K562 (cell line): ENCODE measurements around the gene CCL8. TPM values are rescaled to one million over a fixed set of nuclear protein-coding genes. Genes with fewer than 3 reads are reported as not detected.

Experiments
- ATAC-seq: fragments of 200-7000 bp; cut with Tn5 transposase; 3 replicates; pipeline ENCODE4 v1.9.1; 2020; ENCODE audit warnings: moderate library complexity
- BruUV-seq: library from RNA; stranded (reverse); fragments of 400-500 nt; replicated peaks from 2 replicates; lab custom pipeline; 2021; lab: Mats Ljungman, UMichigan
- CTCF ChIA-PET: fragments of 300-600 bp; formaldehyde crosslinking; extraction: SDS; loops from one replicate; lab custom pipeline; 2021; ENCODE audit warnings: low intra/inter-chr PET ratio; lab: Yijun Ruan, JAX
- POLR2A ChIA-PET: fragments of 300-600, 350-650 bp; sonication (Branson Sonifier 250); formaldehyde crosslinking; extraction: SDS; loops from one replicate; lab custom pipeline; 2021; ENCODE audit warnings: antibody characterized with exemption, inconsistent platforms; lab: Yijun Ruan, JAX
- DNase-seq, 4 experiments: peaks; one replicate each; pipeline versions ENCODE4 v3.0.0 to v3.0.0-alpha.2; 2011 to 2018; ENCODE audit warnings: low spot score in 3 of 4, mixed read lengths in 3 of 4; ENCODE audit errors: extremely low read depth in 1 of 4
- FAIRE-seq: peaks from 2 replicates; lab custom pipeline; 2011; peaks lifted over from hg19 to GRCh38; lab: Jason Lieb, UNC
- H2AFZ ChIP-seq: 2 replicates; pipeline ENCODE4 v1.6.0; 2011; ENCODE audit warnings: low read depth, low read length, control low read depth, inconsistent platforms
- H3K27ac ChIP-seq: fragments of 200-600 bp; 3 replicates; pipeline ENCODE4 v1.8.0; 2011; ENCODE audit warnings: low read depth, mild to moderate bottlenecking, control low read depth, inconsistent platforms, low read length, moderate library complexity, mixed read lengths; ENCODE audit errors: extremely low read depth
- H3K27me3 ChIP-seq, 2 experiments: fragments of 300-600 bp in 1 of 2; 2 replicates in 1 of 2; 3 replicates in 1 of 2; pipeline versions ENCODE4 v1.6.0 to v1.8.0; 2011; ENCODE audit warnings: inconsistent platforms in 2 of 2, low read length in 2 of 2, mild to moderate bottlenecking in 1 of 2, mixed read lengths in 1 of 2, moderate library complexity in 1 of 2; ENCODE audit not compliant: control insufficient read depth in 2 of 2, insufficient read depth in 2 of 2
- H3K36me3 ChIP-seq: fragments of 300-600 bp; 3 replicates; pipeline ENCODE4 v1.8.0; 2011; ENCODE audit warnings: mild to moderate bottlenecking, low read length, inconsistent platforms; ENCODE audit not compliant: control insufficient read depth, insufficient read depth
- H3K4me1 ChIP-seq, 2 experiments: fragments of 200-600 bp in 1 of 2; replicated peaks in 1 of 2; 2 replicates in 1 of 2; 3 replicates in 1 of 2; pipeline versions ENCODE4 v1.5.1 to v1.8.0; 2011; ENCODE audit warnings: inconsistent platforms in 2 of 2, low read length in 2 of 2, mild to moderate bottlenecking in 1 of 2, mixed read lengths in 1 of 2, moderate library complexity in 1 of 2; ENCODE audit not compliant: control insufficient read depth in 2 of 2, insufficient read depth in 2 of 2
- H3K4me2 ChIP-seq: 2 replicates; pipeline ENCODE4 v1.6.1; 2011; ENCODE audit warnings: low read length, control low read depth, inconsistent platforms, mixed read lengths; ENCODE audit not compliant: insufficient read depth
- H3K4me3 ChIP-seq: fragments of 200-600 bp; sonication (generic), shearing (Covaris generic); 2 replicates; pipeline ENCODE4 v1.5.1; 2016; ENCODE audit warnings: control low read depth, inconsistent platforms
- H3K79me2 ChIP-seq: fragments of 200-600 bp; 3 replicates; pipeline ENCODE4 v1.8.0; 2011; ENCODE audit warnings: low read length, inconsistent platforms; ENCODE audit not compliant: control insufficient read depth, insufficient read depth
- H3K9ac ChIP-seq, 2 experiments: 2 replicates each; pipeline versions ENCODE4 v1.6.0 to v1.6.1; 2011; ENCODE audit warnings: low read depth in 2 of 2, low read length in 2 of 2, control low read depth in 1 of 2, inconsistent platforms in 1 of 2, mild to moderate bottlenecking in 1 of 2, mixed read lengths in 1 of 2; ENCODE audit not compliant: insufficient read depth in 1 of 2
- H3K9me1 ChIP-seq: one replicate; pipeline ENCODE4 v1.6.0; 2011; ENCODE audit warnings: inconsistent platforms, mild to moderate bottlenecking, low read length, moderate library complexity; ENCODE audit not compliant: control insufficient read depth, insufficient read depth
- H3K9me3 ChIP-seq: replicated peaks from 2 replicates; pipeline ENCODE4 v1.5.1; 2011; ENCODE audit warnings: low read depth, low read length, inconsistent platforms; ENCODE audit not compliant: control insufficient read depth, insufficient read depth
- H4K20me1 ChIP-seq: replicated peaks from 2 replicates; pipeline ENCODE4 v1.6.1; 2011; ENCODE audit warnings: low read length, inconsistent platforms, mixed read lengths; ENCODE audit not compliant: control insufficient read depth, insufficient read depth
- ARID1B ChIP-seq: fragments of 450-650 bp; IDR thresholded peaks from 2 replicates; pipeline ENCODE4 v1.6.1; 2016; ENCODE audit warnings: antibody characterized with exemption, mild to moderate bottlenecking, inconsistent platforms
- C11orf30 ChIP-seq: fragments of 450-650 bp; IDR thresholded peaks from 2 replicates; pipeline ENCODE4 v1.6.1; 2016; ENCODE audit warnings: low read depth, mild to moderate bottlenecking
- CBX8 ChIP-seq: fragments of 200-600 bp; sonication (generic); IDR thresholded peaks from 2 replicates; pipeline ENCODE4 v1.6.1; 2012; ENCODE audit warnings: borderline replicate concordance, mixed run types, low read depth, mild to moderate bottlenecking, moderate library complexity, mixed read lengths, low read length, control low read depth, inconsistent platforms; ENCODE audit not compliant: poor library complexity, severe bottlenecking; ENCODE audit errors: extremely low read depth
- EZH2 ChIP-seq: IDR thresholded peaks from 2 replicates; pipeline ENCODE4 v1.6.1; 2012; ENCODE audit warnings: low read depth, mild to moderate bottlenecking, inconsistent platforms, low read length, borderline replicate concordance
- HDGF ChIP-seq: fragments of 450-650 bp; IDR thresholded peaks from 2 replicates; pipeline ENCODE4 v1.6.1; 2016
- HSF4 ChIP-seq: fragments of 250-450 bp; sonication (Bioruptor Pico); IDR thresholded peaks from 2 replicates; pipeline ENCODE4 v2.1.2; 2022; ENCODE audit warnings: mild to moderate bottlenecking, moderate library complexity, borderline replicate concordance
- NR2C2 ChIP-seq, 2 experiments: fragments of 200-800 bp in 1 of 2; sonication (Bioruptor generic) in 1 of 2; sonication (generic) in 1 of 2; formaldehyde crosslinking in 1 of 2; IDR thresholded peaks; 2 replicates each; pipeline versions ENCODE4 v1.6.1 to v1.8.0; 2016 to 2022; ENCODE audit warnings: mild to moderate bottlenecking in 1 of 2, missing compliant biosample characterization in 1 of 2, missing genetic modification characterization in 1 of 2, missing genetic modification reagents in 1 of 2
- PML ChIP-seq: IDR thresholded peaks from 2 replicates; pipeline ENCODE4 v1.6.1; 2012; ENCODE audit warnings: low read length, inconsistent platforms
- PTTG1 ChIP-seq: fragments of 450-650 bp; IDR thresholded peaks from 2 replicates; pipeline ENCODE4 v1.6.1; 2016; ENCODE audit warnings: low read depth, mild to moderate bottlenecking, missing genetic modification characterization, missing compliant biosample characterization
- RFX1 ChIP-seq: fragments of 450-650 bp; IDR thresholded peaks from 2 replicates; pipeline ENCODE4 v1.6.1; 2016; ENCODE audit warnings: mild to moderate bottlenecking, moderate library complexity
- SFPQ ChIP-seq: fragments of 200-400 bp; formaldehyde crosslinking; IDR thresholded peaks from 2 replicates; pipeline ENCODE4 v1.6.1; 2017; ENCODE audit warnings: mild to moderate bottlenecking, low read depth, low read length, moderate library complexity
- TBL1XR1 ChIP-seq, 2 experiments: IDR thresholded peaks; 2 replicates each; pipeline ENCODE4 v1.6.1; 2012; ENCODE audit warnings: improper control_type of control experiment in 2 of 2, low read length in 2 of 2, mild to moderate bottlenecking in 1 of 2
- TFAP4 ChIP-seq: sonication (generic); formaldehyde crosslinking; IDR thresholded peaks from 2 replicates; pipeline ENCODE4 v1.8.0; 2022; ENCODE audit warnings: missing genetic modification reagents, mild to moderate bottlenecking, moderate library complexity, borderline replicate concordance
- ZNF518B ChIP-seq: fragments of 250-450 bp; sonication (Bioruptor Pico); IDR thresholded peaks from 2 replicates; pipeline ENCODE4 v1.5.0; 2021; ENCODE audit warnings: mild to moderate bottlenecking, moderate library complexity
- ZNF830 ChIP-seq: fragments of 250-450 bp; sonication (Bioruptor Pico); IDR thresholded peaks from 2 replicates; pipeline ENCODE4 v1.5.0; 2021; ENCODE audit warnings: mild to moderate bottlenecking
- WGBS: fragments of 100-300 bp; shearing (Covaris generic); methylation state at CpG from one replicate; pipeline ENCODE4 v1.1.6; 2016; ENCODE audit warnings: low coverage, mixed read lengths; ENCODE audit not compliant: insufficient coverage; ENCODE audit errors: missing lambda C conversion rate; 5-methylcytosine and 5-hydroxymethylcytosine counted together
- in situ Hi-C: fragments of 300-500 bp; cut with MboI; formaldehyde crosslinking; loops from 4 replicates; pipeline ENCODE4 v1.15.0; 2018; ENCODE audit warnings: inconsistent platforms, mixed read lengths
- intact Hi-C: fragments of 100-400 bp; cut with micrococcal nuclease; formaldehyde crosslinking; loops from 2 replicates; pipeline ENCODE4 v1.14.2; 2022
- polyA plus RNA-seq, 8 experiments: library from polyadenylated mRNA; depleted of rRNA in 4 of 8; stranded (reverse) in 5 of 8; unstranded in 3 of 8; fragments of >200 nt; fragmentation: Nextera tagmentation in 2 of 8; fragmentation: Illumina TruSeq in 1 of 8; extraction: Ambion mirVana in 2 of 8; extraction: Trizol in 1 of 8; gene quantifications; 2 replicates each; pipeline versions ENCODE4 v1.2.1 to v1.2.3, GENCODE V29; 2011 to 2014; ENCODE audit warnings: inconsistent platforms in 1 of 8, missing spikeins in 1 of 8
- total RNA-seq, 7 experiments: library from RNA; depleted of rRNA in 6 of 7; stranded (reverse); fragments of >200 nt in 6 of 7; fragmentation: Illumina TruSeq in 2 of 7; extraction: Trizol in 2 of 7; gene quantifications; 2 replicates each; pipeline versions ENCODE4 v1.2.1 to v1.2.3, GENCODE V29; 2011 to 2021; ENCODE audit warnings: low replicate concordance in 1 of 7

The CCL8 gene
- total and polyA plus RNA-seq, 9 of the 15 experiments (the other 6 are each of a cell fraction or from before 2014, with no cell fraction given): 0.06 TPM; not detected in 8

- Histone ChIP-seq H3K4me3 (no peak overlapping the region), H3K4me2 (no peak overlapping the region), H3K79me2 (no peaks in the 10 kb centered on the region), H3K27ac (no peak overlapping the region), H3K27me3 (peaks cover 0 to 6% of the 10 kb centered on the region in 2 experiments; a peak in 2 of 5 replicates), H3K9me1 (no peaks in the 10 kb centered on the region), H4K20me1 (no peaks in the 10 kb centered on the region), H3K9me3 (no peaks in the 10 kb centered on the region), H2AFZ (no peak overlapping the region; the same call in 1 of the 2 replicates), H3K4me1 (no peaks in the 10 kb centered on the region; a peak in 1 of 5 replicates), H3K9ac (no peak overlapping the region), H3K36me3 (no peaks in the 10 kb centered on the region)
- ATAC-seq (no peak), FAIRE-seq (no peak), DNase-seq (no peak)
- in situ Hi-C loops: no loop called here
- BruUV-seq: no TSS peak
- POLR2A ChIA-PET: no interaction called here
- intact Hi-C loops: no loop called here
- CTCF ChIA-PET: interaction anchor here (1.2 kb wide), 1 partner anchor 168 kb away, joined by 4 read pairs; no protein-coding TSS in a partner anchor
- 24% methylated on average over 9 of the region's 9 CpGs for WGBS
- TF ChIP-seq TBL1XR1 (IDR thresholded peaks at IDR 0.05; ENCODE audit: low read length in 2 of 2) (no peak), ARID1B (no peak), PTTG1 (tag) (no peak), NR2C2 (CRISPR knock-in tag; IDR thresholded peaks at IDR 0.05) (no peak), NR2C2 (tag; IDR thresholded peaks at IDR 0.05) (no peak), TFAP4 (no peak), SFPQ (no peak), CBX8 (no peak), C11orf30 (no peak), HDGF (no peak), EZH2 (no peak), HSF4 (CRISPR knock-in tag) (no peak), ZNF518B (CRISPR knock-in tag) (no peak), PML (no peak), ZNF830 (no peak), RFX1 (no peak)
Measured at GRCh38 chr17:34367486-34368195, 48.4 kb downstream of the CCL8 start.
